GM12891 (cell line): ENCODE data around the gene DLG1.

ENCODE experiments used
- POLR2A ChIP-seq: IDR thresholded peaks from 2 replicates; pipeline ENCODE4 v1.6.1; 2011; ENCODE audit warnings: low read depth, low read length, control low read depth
- POLR2AphosphoS5 ChIP-seq: IDR thresholded peaks from 2 replicates; pipeline ENCODE4 v1.6.1; 2011; ENCODE audit warnings: low read depth, low read length, control low read depth
- SPI1 ChIP-seq: IDR thresholded peaks from 2 replicates; pipeline ENCODE4 v1.6.1; 2011; ENCODE audit warnings: low read depth, low read length, control low read depth
- TAF1 ChIP-seq: IDR thresholded peaks from 2 replicates; pipeline ENCODE4 v1.6.1; 2011; ENCODE audit warnings: low read depth, low read length, control low read depth

- TF ChIP-seq POLR2A (no peak), POLR2AphosphoS5 (no peak), SPI1 (no peak), TAF1 (no peak)
These were observed 3.6 kb upstream of the DLG1 start for GRCh38 chr3:197302033-197302432.
